ACC112 (cell line): Measurements from ENCODE around the gene LTB4R2.

Source experiments
- H2AFZ ChIP-seq: fragments of 200-600 bp; sonication (generic); one replicate; pipeline ENCODE4 v1.6.0; 2017; ENCODE audit warnings: antibody characterized with exemption, low read length; ENCODE audit not compliant: unreplicated experiment
- H3K27ac ChIP-seq: fragments of 200-600 bp; sonication (generic); 2 replicates; pipeline ENCODE4 v1.5.1; 2014; ENCODE audit warnings: low read depth, mild to moderate bottlenecking, antibody characterized with exemption, low read length, moderate library complexity
- H3K27me3 ChIP-seq: fragments of 200-600 bp; sonication (generic); 2 replicates; pipeline ENCODE4 v1.6.1; 2014; ENCODE audit warnings: mild to moderate bottlenecking, antibody characterized with exemption, low read length, moderate library complexity, mixed read lengths; ENCODE audit not compliant: insufficient read depth
- H3K36me3 ChIP-seq: fragments of 200-600 bp; sonication (generic); 2 replicates; pipeline ENCODE4 v1.6.1; 2016; ENCODE audit warnings: mild to moderate bottlenecking, antibody characterized with exemption, low read length, moderate library complexity, mixed read lengths; ENCODE audit not compliant: insufficient read depth
- H3K4me1 ChIP-seq: fragments of 200-600 bp; sonication (generic); one replicate; pipeline ENCODE4 v1.6.1; 2016; ENCODE audit warnings: low read length, mixed read lengths; ENCODE audit not compliant: insufficient read depth, unreplicated experiment, control insufficient read depth
- H3K4me3 ChIP-seq: fragments of 200-600 bp; sonication (generic); 2 replicates; pipeline ENCODE4 v1.5.1; 2014; ENCODE audit warnings: mild to moderate bottlenecking, low read depth, low read length
- H3K79me2 ChIP-seq: fragments of 200-600 bp; sonication (generic); one replicate; pipeline ENCODE4 v1.6.0; 2016; ENCODE audit warnings: low read length; ENCODE audit not compliant: control insufficient read depth, unreplicated experiment, insufficient read depth

LTB4R2 gene

GRCh38 chr14:24314377-24315193 is 4.6 kb downstream of the LTB4R2 start:
- Histone ChIP-seq H3K4me3 (no peak overlapping the region), H3K79me2 (no peaks in the 10 kb centered on the region), H3K36me3 (no peaks in the 10 kb centered on the region), H3K27ac (no peak overlapping the region), H2AFZ (no peak overlapping the region), H3K4me1 (peaks cover 38% of the 10 kb centered on the region), H3K27me3 (0 out of 2 replicates have a peak, but pooled peaks cover under 1% of the 10 kb centered on the region)

DNA sequence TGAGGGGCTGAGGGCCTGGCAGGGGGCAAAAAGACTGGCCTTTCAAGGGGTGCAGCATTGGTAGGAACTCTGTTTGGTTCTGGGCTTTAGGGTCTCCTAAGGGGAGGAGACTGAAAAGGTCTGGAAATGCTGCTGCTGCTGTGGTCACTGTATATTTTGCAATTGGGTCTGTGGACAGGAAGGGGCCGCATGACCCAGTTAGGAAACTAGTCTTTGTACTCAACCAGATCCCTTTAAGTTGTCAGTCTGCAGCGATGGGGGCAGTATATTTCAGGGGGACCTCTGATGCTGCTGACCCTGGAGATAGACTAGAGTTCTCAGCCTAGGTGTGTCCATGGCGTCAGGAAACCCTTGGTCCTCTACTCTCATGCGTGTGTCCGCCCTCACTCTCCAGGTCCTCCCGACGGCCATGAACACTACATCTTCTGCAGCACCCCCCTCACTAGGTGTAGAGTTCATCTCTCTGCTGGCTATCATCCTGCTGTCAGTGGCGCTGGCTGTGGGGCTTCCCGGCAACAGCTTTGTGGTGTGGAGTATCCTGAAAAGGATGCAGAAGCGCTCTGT is 5.4 kb downstream of the LTB4R2 start:
- no peak overlapping the region for H2AFZ ChIP-seq
- no peak overlapping the region for H3K27ac ChIP-seq
- peaks cover 31% of the 10 kb centered on the region for H3K4me1 ChIP-seq

DNA sequence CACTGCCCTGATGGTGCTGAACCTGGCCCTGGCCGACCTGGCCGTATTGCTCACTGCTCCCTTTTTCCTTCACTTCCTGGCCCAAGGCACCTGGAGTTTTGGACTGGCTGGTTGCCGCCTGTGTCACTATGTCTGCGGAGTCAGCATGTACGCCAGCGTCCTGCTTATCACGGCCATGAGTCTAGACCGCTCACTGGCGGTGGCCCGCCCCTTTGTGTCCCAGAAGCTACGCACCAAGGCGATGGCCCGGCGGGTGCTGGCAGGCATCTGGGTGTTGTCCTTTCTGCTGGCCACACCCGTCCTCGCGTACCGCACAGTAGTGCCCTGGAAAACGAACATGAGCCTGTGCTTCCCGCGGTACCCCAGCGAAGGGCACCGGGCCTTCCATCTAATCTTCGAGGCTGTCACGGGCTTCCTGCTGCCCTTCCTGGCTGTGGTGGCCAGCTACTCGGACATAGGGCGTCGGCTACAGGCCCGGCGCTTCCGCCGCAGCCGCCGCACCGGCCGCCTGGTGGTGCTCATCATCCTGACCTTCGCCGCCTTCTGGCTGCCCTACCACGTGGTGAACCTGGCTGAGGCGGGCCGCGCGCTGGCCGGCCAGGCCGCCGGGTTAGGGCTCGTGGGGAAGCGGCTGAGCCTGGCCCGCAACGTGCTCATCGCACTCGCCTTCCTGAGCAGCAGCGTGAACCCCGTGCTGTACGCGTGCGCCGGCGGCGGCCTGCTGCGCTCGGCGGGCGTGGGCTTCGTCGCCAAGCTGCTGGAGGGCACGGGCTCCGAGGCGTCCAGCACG is 6.1 kb downstream of the LTB4R2 start:
- no peaks in the 10 kb centered on the region for H3K36me3 ChIP-seq
- H3K79me2 ChIP-seq, result no peaks in the 10 kb centered on the region
- H3K27ac ChIP-seq, result no peak overlapping the region
- H3K4me1 ChIP-seq, result peaks cover 27% of the 10 kb centered on the region
- H3K4me3 ChIP-seq, result no peak overlapping the region
- H2AFZ ChIP-seq, result no peak overlapping the region
- H3K27me3 ChIP-seq, result 0 out of 2 replicates have a peak, but pooled peaks cover 10% of the 10 kb centered on the region

More for the DNA sequence above, 5.4 kb downstream of the LTB4R2 start:
- Histone ChIP-seq H3K79me2 (no peaks in the 10 kb centered on the region), H3K27me3 (0 out of 2 replicates have a peak, but pooled peaks cover 8% of the 10 kb centered on the region), H3K4me3 (no peak overlapping the region), H3K36me3 (no peaks in the 10 kb centered on the region)

DNA sequence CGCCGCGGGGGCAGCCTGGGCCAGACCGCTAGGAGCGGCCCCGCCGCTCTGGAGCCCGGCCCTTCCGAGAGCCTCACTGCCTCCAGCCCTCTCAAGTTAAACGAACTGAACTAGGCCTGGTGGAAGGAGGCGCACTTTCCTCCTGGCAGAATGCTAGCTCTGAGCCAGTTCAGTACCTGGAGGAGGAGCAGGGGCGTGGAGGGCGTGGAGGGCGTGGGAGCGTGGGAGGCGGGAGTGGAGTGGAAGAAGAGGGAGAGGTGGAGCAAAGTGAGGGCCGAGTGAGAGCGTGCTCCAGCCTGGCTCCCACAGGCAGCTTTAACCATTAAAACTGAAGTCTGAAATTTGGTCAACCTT is 6.6 kb downstream of the LTB4R2 start:
- 0 out of 2 replicates have a peak, but pooled peaks cover 10% of the 10 kb centered on the region for H3K27me3 ChIP-seq
- peaks cover 21% of the 10 kb centered on the region for H3K4me1 ChIP-seq
- no peak overlapping the region for H3K4me3 ChIP-seq
- H3K79me2 ChIP-seq, result no peaks in the 10 kb centered on the region
- H3K36me3 ChIP-seq, result no peaks in the 10 kb centered on the region
- no peak overlapping the region for H2AFZ ChIP-seq
- peak overlapping the region; percentile 34; the same call in 1 of the 2 replicates for H3K27ac ChIP-seq

- peak overlapping the region; percentile 34 for H3K27ac ChIP-seq
- peaks cover 14% of the 10 kb centered on the region for H3K4me1 ChIP-seq
- H3K4me3 ChIP-seq, result no peak overlapping the region
- H2AFZ ChIP-seq, result no peak overlapping the region
- no peaks in the 10 kb centered on the region for H3K36me3 ChIP-seq
- H3K27me3 ChIP-seq, result 0 out of 2 replicates have a peak, but pooled peaks cover 10% of the 10 kb centered on the region
- no peaks in the 10 kb centered on the region for H3K79me2 ChIP-seq
Measured at GRCh38 chr14:24317141-24317928, 7.4 kb downstream of the LTB4R2 start.

- no peaks in the 10 kb centered on the region for H3K36me3 ChIP-seq
- H2AFZ ChIP-seq, result no peak overlapping the region
- H3K27ac ChIP-seq, result no peak overlapping the region
- 0 out of 2 replicates have a peak, but pooled peaks cover 10% of the 10 kb centered on the region for H3K27me3 ChIP-seq
- H3K4me1 ChIP-seq, result peaks cover 14% of the 10 kb centered on the region
- no peak overlapping the region for H3K4me3 ChIP-seq
- H3K79me2 ChIP-seq, result no peaks in the 10 kb centered on the region
Measured at GRCh38 chr14:24321212-24321975, 11.5 kb downstream of the LTB4R2 start.

GRCh38 chr14:24322672-24323071 is 12.7 kb downstream of the LTB4R2 start:
- Histone ChIP-seq H3K4me3 (no peak overlapping the region), H2AFZ (no peak overlapping the region), H3K4me1 (peaks cover 3% of the 10 kb centered on the region), H3K36me3 (no peaks in the 10 kb centered on the region), H3K27ac (no peak overlapping the region), H3K79me2 (no peaks in the 10 kb centered on the region), H3K27me3 (0 out of 2 replicates have a peak, but pooled peaks cover 10% of the 10 kb centered on the region)

- Histone ChIP-seq H3K4me1 (no peaks in the 10 kb centered on the region), H3K27me3 (0 out of 2 replicates have a peak, but pooled peaks cover 10% of the 10 kb centered on the region), H3K27ac (no peak overlapping the region), H3K79me2 (no peaks in the 10 kb centered on the region), H2AFZ (no peak overlapping the region), H3K4me3 (no peak overlapping the region), H3K36me3 (no peaks in the 10 kb centered on the region)
Measured at GRCh38 chr14:24323341-24323740, 13.4 kb downstream of the LTB4R2 start.

DNA sequence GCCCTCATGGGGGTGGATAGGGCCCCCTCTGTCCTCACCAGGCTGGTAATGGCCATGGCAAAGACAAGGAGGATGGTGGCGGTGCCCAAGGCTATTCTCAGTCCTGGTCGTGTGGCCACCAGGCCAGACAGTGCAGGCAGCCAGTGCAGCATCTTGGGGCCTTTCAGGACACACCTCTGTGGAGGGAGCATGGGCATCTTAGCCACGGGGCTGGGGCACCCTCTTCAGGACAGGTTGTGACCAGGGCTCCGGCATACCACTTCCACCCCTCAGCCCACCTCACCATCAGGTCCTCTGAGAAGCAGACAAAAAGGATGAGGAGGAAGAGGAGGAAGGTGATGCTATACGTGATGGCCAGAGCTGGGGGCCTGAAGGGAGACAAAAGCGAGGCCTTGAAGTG is 14.1 kb downstream of the LTB4R2 start:
- no peak overlapping the region for H3K27ac ChIP-seq
- H2AFZ ChIP-seq, result no peak overlapping the region
- 0 out of 2 replicates have a peak, but pooled peaks cover 10% of the 10 kb centered on the region for H3K27me3 ChIP-seq
- H3K4me1 ChIP-seq, result no peaks in the 10 kb centered on the region
- H3K4me3 ChIP-seq, result no peak overlapping the region
- no peaks in the 10 kb centered on the region for H3K36me3 ChIP-seq
- H3K79me2 ChIP-seq, result no peaks in the 10 kb centered on the region
